A673 (cell line): ENCODE results near the gene LRP1. TPM values are rescaled to one million over a fixed set of nuclear protein-coding genes. Genes with fewer than 3 reads are reported as not detected.
"Not testable (repeated sequence)": the region's sequence is repeated elsewhere in the genome, so short reads cannot be mapped to it uniquely, and the experiment has no call there.

Source experiments
- BruUV-seq: library from RNA; stranded (reverse); fragments of 400-500 nt; replicated peaks from 2 replicates; lab custom pipeline; 2021; lab: Mats Ljungman, UMichigan
- CTCF ChIA-PET: fragments of 300-600 bp; sonication (Branson Sonifier 250); formaldehyde crosslinking; loops from one replicate; lab custom pipeline; 2022; ENCODE audit warnings: antibody characterized with exemption; lab: Charles Lee
- POLR2A ChIA-PET: fragments of 300-600 bp; sonication (Branson Sonifier 250); formaldehyde crosslinking; loops from one replicate; lab custom pipeline; 2022; ENCODE audit warnings: antibody characterized with exemption; ENCODE audit not compliant: low non-redundant PET; lab: Charles Lee
- DNase-seq: peaks from one replicate; pipeline ENCODE4 v3.0.0-alpha.2; 2015; ENCODE audit warnings: low spot score
- H3K27ac ChIP-seq: fragments of 200-600 bp; sonication (generic); 2 replicates; pipeline ENCODE4 v1.5.1; 2016; ENCODE audit warnings: mixed run types, low read depth, mild to moderate bottlenecking, mixed read lengths, antibody characterized with exemption, low read length; ENCODE audit not compliant: poor library complexity, severe bottlenecking
- H3K27me3 ChIP-seq: fragments of 200-600 bp; sonication (generic); replicated peaks from 2 replicates; pipeline ENCODE4 v1.6.1; 2017; ENCODE audit warnings: mixed run types, low read depth, mild to moderate bottlenecking, mixed read lengths, antibody characterized with exemption, low read length; ENCODE audit not compliant: insufficient read depth, poor library complexity
- H3K36me3 ChIP-seq: fragments of 200-600 bp; sonication (generic); 2 replicates; pipeline ENCODE4 v1.6.1; 2016; ENCODE audit warnings: mixed run types, mild to moderate bottlenecking, mixed read lengths, antibody characterized with exemption, low read length; ENCODE audit not compliant: insufficient read depth, poor library complexity, severe bottlenecking
- H3K4me1 ChIP-seq: fragments of 200-600 bp; sonication (generic); 2 replicates; pipeline ENCODE4 v1.6.1; 2017; ENCODE audit warnings: mixed run types, mild to moderate bottlenecking, mixed read lengths, antibody characterized with exemption, low read length; ENCODE audit not compliant: insufficient read depth, poor library complexity, severe bottlenecking
- H3K4me3 ChIP-seq: fragments of 200-600 bp; sonication (generic); 2 replicates; pipeline ENCODE4 v1.5.1; 2016; ENCODE audit warnings: low read depth, mixed run types, mild to moderate bottlenecking, mixed read lengths, low read length; ENCODE audit not compliant: poor library complexity, severe bottlenecking
- H3K9me3 ChIP-seq: fragments of 200-600 bp; sonication (generic); 2 replicates; pipeline ENCODE4 v1.6.1; 2016; ENCODE audit warnings: mixed run types, low read depth, mild to moderate bottlenecking, mixed read lengths, antibody characterized with exemption, low read length; ENCODE audit not compliant: poor library complexity, severe bottlenecking
- CTCF ChIP-seq: fragments of 300-800, 200-600 bp; sonication (generic); conservative IDR thresholded peaks from 2 replicates; pipeline ENCODE4 v1.5.1; 2017; ENCODE audit warnings: low read depth, mild to moderate bottlenecking, antibody characterized with exemption, low read length, moderate library complexity, mixed read lengths
- EZH2 ChIP-seq: fragments of 200-600 bp; sonication (generic); IDR thresholded peaks from 2 replicates; pipeline ENCODE4 v1.6.1; 2017; ENCODE audit warnings: borderline replicate concordance, low read depth, mild to moderate bottlenecking, mixed read lengths, antibody characterized with exemption, low read length; ENCODE audit not compliant: poor library complexity, severe bottlenecking
- intact Hi-C: fragments of 100-400 bp; cut with micrococcal nuclease; formaldehyde crosslinking; loops from one replicate; pipeline ENCODE4 v1.10.0; 2022; ENCODE audit not compliant: unreplicated experiment
- total RNA-seq: library from RNA; stranded (reverse); gene quantifications from 2 replicates; pipeline ENCODE4 v1.2.3, GENCODE V29; 2021

Gene LRP1
- total RNA-seq, 1 experiment from 2014 or later: 31.0 TPM

DNA sequence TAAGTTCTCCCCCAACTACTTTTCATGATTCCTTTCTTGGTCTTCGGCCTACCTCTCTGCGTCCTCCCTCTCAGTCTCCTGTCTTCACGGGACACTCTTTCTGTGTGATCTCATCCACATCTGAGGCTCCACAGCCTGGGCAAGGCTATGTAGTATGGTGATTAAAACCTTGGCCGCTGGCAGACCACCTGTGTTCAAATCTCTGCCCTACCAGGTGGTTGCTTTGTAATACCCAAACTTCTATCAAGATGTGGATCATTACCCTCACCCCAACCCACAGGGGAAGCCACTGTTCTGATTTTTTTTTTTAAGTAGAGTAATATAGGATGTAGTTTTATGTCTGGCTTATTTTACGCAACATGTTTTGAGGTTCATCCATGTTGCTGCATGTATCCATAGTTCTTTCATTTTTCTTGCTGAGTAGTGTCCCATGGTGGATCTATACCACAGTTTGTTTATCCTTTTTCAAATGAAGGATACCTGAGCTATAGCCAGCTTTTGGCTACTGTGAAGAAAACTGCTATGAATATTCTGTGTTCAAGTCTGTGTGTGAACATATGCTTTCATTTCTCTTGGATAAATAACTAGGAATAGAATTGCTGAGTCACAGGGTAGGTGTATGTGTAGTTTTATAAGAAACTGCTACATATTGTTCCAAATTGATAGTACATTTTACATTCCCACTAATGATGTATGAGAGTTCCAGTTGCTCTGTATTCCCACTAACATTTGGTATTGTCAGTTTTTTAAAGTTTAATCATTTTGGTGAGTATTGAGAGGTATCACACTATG lies 8.8 kb upstream of the LRP1 start:
- H3K9me3 ChIP-seq: no peaks in the 10 kb centered on the region
- no peaks in the 10 kb centered on the region for H3K36me3 ChIP-seq
- DNase-seq: no peak
- no peak for TF ChIP-seq EZH2
- TF ChIP-seq CTCF: no peak
- no peaks in the 10 kb centered on the region for H3K27me3 ChIP-seq
- no TSS peak for BruUV-seq
- intact Hi-C loops: no loop called here
- no peak overlapping the region for H3K4me3 ChIP-seq
- POLR2A ChIA-PET: no interaction called here
- H3K4me1 ChIP-seq: no peaks in the 10 kb centered on the region
- no peak overlapping the region for H3K27ac ChIP-seq
- CTCF ChIA-PET: interaction anchor here (0.6 to 2.3 kb wide), 2 partner anchors 7 to 142 kb away, joined by 7 to 17 read pairs; no protein-coding TSS in a partner anchor

DNA sequence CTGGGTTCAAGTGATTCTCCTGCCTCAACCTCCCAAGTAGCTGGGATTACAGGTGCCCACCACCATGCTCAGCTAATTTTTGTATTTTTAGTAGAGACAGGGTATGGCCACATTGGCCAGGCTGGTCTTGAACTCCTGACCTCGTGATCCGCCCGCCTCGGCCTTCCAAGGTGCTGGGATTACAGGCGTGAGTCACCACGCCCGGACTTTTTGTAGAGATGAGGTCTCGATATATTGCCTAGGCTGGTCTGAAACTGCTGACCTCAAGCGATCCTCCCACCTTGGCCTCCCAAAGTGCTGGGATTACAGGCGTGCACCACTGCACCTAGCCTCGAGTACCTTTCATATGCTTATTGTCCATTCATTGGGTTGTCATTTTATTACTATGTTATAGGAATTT lies 7.6 kb upstream of the LRP1 start:
- intact Hi-C loops, H3K27me3 ChIP-seq, DNase-seq, H3K4me1 ChIP-seq, H3K36me3 ChIP-seq, H3K4me3 ChIP-seq, BruUV-seq, H3K27ac ChIP-seq, H3K9me3 ChIP-seq, POLR2A ChIA-PET: not testable (repeated sequence)
- CTCF ChIA-PET: interaction anchor here (2.3 kb wide), 1 partner anchor 9 kb away, joined by 17 read pairs; no protein-coding TSS in a partner anchor

DNA sequence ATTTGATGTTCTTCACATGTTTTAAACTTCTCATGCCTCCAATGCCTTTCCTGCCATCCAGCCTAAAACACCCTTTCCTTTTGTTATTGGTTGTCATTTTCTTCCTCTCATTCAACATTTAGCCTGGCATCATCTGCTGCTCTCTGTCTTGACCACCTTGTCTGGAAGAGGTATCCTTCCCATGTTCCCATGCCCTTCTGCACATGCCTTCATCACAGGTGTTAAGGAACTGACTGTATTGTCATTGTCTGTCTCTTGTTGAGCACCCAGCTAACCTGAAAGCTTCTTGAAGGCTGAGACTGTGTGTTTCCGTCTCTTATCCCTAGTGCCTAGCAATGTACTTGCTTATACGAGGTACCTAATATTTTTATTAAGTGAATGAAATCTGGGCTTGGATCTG lies 4.5 kb upstream of the LRP1 start:
- H3K9me3 ChIP-seq: no peaks in the 10 kb centered on the region
- TF ChIP-seq EZH2: no peak
- no peak for TF ChIP-seq CTCF
- POLR2A ChIA-PET: interaction anchor here (0.6 kb wide), 1 partner anchor 25 kb away, joined by 3 read pairs; no protein-coding TSS in a partner anchor
- H3K4me3 ChIP-seq: no peak overlapping the region
- BruUV-seq: no TSS peak
- no peak overlapping the region for H3K27ac ChIP-seq
- DNase-seq: no peak
- peaks cover 3% of the 10 kb centered on the region for H3K4me1 ChIP-seq
- no peaks in the 10 kb centered on the region for H3K27me3 ChIP-seq
- H3K36me3 ChIP-seq: no peaks in the 10 kb centered on the region
- intact Hi-C loops: loop anchor here (2.0 kb wide), 2 partner anchors 49 to 59 kb away; no protein-coding TSS in a partner anchor
- CTCF ChIA-PET: interaction anchor here (0.7 to 2.0 kb wide), 8 partner anchors 12 to 59 kb away, joined by 3 to 16 read pairs (median 3); partner anchors contain the start of genes NEMP1 and STAT6
